ENCODE data around the gene RNMT. TPM values are rescaled to one million over a fixed set of nuclear protein-coding genes. Genes with fewer than 3 reads are reported as not detected.

Gene RNMT
- total RNA-seq, 4 donors from 2014 or later, result 10.9 to 15.2 (median 13.0) TPM

DNA sequence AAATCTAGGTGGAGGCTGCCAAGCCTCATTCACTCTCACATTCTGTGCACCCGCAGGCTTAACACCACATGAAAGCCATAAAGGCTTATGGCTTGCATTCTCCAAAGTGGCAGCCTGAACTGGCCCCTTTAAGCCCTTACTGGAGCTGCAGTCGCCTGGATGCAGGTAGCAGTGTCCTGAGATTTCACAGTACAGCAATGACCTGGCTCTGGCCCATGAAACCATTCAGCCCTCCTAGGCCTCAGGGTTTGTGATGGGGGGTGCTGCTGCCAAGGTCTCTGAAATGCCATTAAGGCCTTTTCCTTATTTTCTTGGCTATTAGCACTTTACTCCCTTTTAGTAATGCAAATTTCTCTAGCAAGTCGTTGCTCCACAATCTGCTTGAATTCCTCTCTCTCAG, 48.6 kb downstream of the RNMT start:
- in situ Hi-C loops (cut with MboI; ENCODE audit: low pct_ligation_motif_present in 1 of 4, low pct_unique_long_range_greater_than_20kb in 1 of 4, low sequenced_read_pairs in 3 of 4), result no loop called here
- H3K27me3 ChIP-seq, result no peaks in the 10 kb centered on the region
- H3K9me3 ChIP-seq, result no peaks in the 10 kb centered on the region
- DNase-seq, result no peak
- no peak overlapping the region for H3K27ac ChIP-seq
- no peaks in the 10 kb centered on the region for H3K4me1 ChIP-seq
- intact Hi-C loops (cut with DNase I; ENCODE audit: low total_unique reads), result no loop called here
- WGBS, 2 donors (ENCODE audit: low coverage in 1 of 2), result 66 to 83% methylated on average over 1 to 3 of the region's 3 CpGs
- TF ChIP-seq, protein P1, sequence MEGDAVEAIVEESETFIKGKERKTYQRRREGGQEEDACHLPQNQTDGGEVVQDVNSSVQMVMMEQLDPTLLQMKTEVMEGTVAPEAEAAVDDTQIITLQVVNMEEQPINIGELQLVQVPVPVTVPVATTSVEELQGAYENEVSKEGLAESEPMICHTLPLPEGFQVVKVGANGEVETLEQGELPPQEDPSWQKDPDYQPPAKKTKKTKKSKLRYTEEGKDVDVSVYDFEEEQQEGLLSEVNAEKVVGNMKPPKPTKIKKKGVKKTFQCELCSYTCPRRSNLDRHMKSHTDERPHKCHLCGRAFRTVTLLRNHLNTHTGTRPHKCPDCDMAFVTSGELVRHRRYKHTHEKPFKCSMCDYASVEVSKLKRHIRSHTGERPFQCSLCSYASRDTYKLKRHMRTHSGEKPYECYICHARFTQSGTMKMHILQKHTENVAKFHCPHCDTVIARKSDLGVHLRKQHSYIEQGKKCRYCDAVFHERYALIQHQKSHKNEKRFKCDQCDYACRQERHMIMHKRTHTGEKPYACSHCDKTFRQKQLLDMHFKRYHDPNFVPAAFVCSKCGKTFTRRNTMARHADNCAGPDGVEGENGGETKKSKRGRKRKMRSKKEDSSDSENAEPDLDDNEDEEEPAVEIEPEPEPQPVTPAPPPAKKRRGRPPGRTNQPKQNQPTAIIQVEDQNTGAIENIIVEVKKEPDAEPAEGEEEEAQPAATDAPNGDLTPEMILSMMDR (IDR thresholded peaks at IDR 0.05), result no peak
- no peak for TF ChIP-seq EP300 (IDR thresholded peaks at IDR 0.05; ENCODE audit: low read depth)
- TF ChIP-seq POLR2AphosphoS5 (IDR thresholded peaks at IDR 0.05), result no peak
- no peak for TF ChIP-seq POLR2A (IDR thresholded peaks at IDR 0.05)
- no peaks in the 10 kb centered on the region for H3K36me3 ChIP-seq
- no peak overlapping the region for H3K4me3 ChIP-seq

GRCh38 chr18:13791181-13791580, 64.7 kb downstream of the RNMT start:
- Histone ChIP-seq H3K36me3 (no peaks in the 10 kb centered on the region), H3K4me1 (no peaks in the 10 kb centered on the region), H3K4me3 (no peak overlapping the region), H3K27me3 (no peaks in the 10 kb centered on the region), H3K27ac (no peak overlapping the region), H3K9me3 (no peaks in the 10 kb centered on the region)
- no peak for DNase-seq
- TF ChIP-seq POLR2A (IDR thresholded peaks at IDR 0.05), result no peak
- TF ChIP-seq EP300 (IDR thresholded peaks at IDR 0.05; ENCODE audit: low read depth), result no peak
- TF ChIP-seq POLR2AphosphoS5 (IDR thresholded peaks at IDR 0.05), result no peak
- TF ChIP-seq, protein P1 (IDR thresholded peaks at IDR 0.05), result no peak
- 52 to 61% methylated on average over 3 to 7 of the region's 7 CpGs for WGBS, 2 donors (ENCODE audit: low coverage in 1 of 2)
- in situ Hi-C loops (cut with MboI; ENCODE audit: low pct_ligation_motif_present in 1 of 4, low pct_unique_long_range_greater_than_20kb in 1 of 4, low sequenced_read_pairs in 3 of 4), result no loop called here
- intact Hi-C loops (cut with DNase I; ENCODE audit: low total_unique reads), result no loop called here

DNA sequence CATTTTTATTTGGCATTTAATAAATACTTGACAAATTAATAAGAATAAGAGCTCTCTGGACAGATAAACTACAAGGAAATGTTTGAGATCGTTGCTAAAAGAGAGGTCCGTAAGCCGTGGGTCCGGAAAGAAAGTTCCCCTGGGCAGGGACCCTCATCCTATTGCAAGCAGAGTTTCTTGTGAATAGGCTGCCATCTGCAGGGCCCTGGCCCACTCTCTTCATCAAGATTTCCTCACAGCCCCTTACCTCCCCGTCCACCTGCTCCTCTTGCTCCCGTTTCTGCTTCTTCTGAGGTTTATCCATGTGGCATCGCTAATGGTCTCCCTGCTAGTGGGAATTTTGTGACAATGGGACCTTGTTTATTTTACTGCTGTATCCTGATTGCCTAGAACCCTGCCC, 67.3 kb downstream of the RNMT start:
- no peak for DNase-seq
- Histone ChIP-seq H3K36me3 (no peaks in the 10 kb centered on the region), H3K27me3 (no peaks in the 10 kb centered on the region), H3K27ac (no peak overlapping the region), H3K9me3 (no peaks in the 10 kb centered on the region), H3K4me3 (no peak overlapping the region), H3K4me1 (no peaks in the 10 kb centered on the region)
- WGBS, 2 donors (ENCODE audit: low coverage in 1 of 2), result 42 to 55% methylated on average over 7 of the region's 7 CpGs
- in situ Hi-C loops (cut with MboI; ENCODE audit: low pct_ligation_motif_present in 1 of 4, low pct_unique_long_range_greater_than_20kb in 1 of 4, low sequenced_read_pairs in 3 of 4) (no loop called here), intact Hi-C loops (cut with DNase I; ENCODE audit: low total_unique reads) (no loop called here)
- TF ChIP-seq POLR2A (IDR thresholded peaks at IDR 0.05) (no peak), POLR2AphosphoS5 (IDR thresholded peaks at IDR 0.05) (no peak), EP300 (IDR thresholded peaks at IDR 0.05; ENCODE audit: low read depth) (no peak)
- TF ChIP-seq, protein P1 (IDR thresholded peaks at IDR 0.05), result no peak

DNA sequence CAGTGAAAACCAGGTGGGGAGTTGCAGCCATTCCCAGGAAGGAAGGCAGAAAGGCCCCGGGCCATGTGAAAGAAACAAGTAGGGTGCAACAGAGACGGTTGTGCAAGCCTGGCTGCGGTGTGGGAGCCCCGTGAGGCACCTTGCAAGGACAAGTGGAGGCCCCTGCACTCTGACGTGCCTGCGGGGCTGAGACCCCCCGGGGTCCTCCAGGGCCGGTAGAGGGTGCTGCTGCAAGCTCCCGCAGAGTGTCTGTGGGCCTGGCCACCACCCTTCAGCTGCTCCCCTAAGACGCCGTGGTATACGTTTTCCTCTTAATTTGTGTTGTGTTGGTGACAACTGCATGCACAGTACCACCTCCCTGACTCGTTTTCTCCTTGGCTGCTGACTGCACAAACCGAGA, 70.0 kb downstream of the RNMT start:
- 76 to 85% methylated on average over 4 to 14 of the region's 14 CpGs for WGBS, 2 donors (ENCODE audit: low coverage in 1 of 2)
- DNase-seq, result no peak
- Histone ChIP-seq H3K27me3 (peaks cover 8% of the 10 kb centered on the region), H3K27ac (no peak overlapping the region), H3K4me1 (peaks cover 0 to 11% (median 3%) of the 10 kb centered on the region in 4 donors), H3K9me3 (no peaks in the 10 kb centered on the region), H3K36me3 (no peaks in the 10 kb centered on the region), H3K4me3 (no peak overlapping the region)
- no peak for TF ChIP-seq POLR2AphosphoS5 (IDR thresholded peaks at IDR 0.05)
- TF ChIP-seq POLR2A (IDR thresholded peaks at IDR 0.05), result no peak
- no peak for TF ChIP-seq EP300 (IDR thresholded peaks at IDR 0.05; ENCODE audit: low read depth)
- TF ChIP-seq, protein P1 (IDR thresholded peaks at IDR 0.05), result no peak
- in situ Hi-C loops (cut with MboI; ENCODE audit: low pct_ligation_motif_present in 1 of 4, low pct_unique_long_range_greater_than_20kb in 1 of 4, low sequenced_read_pairs in 3 of 4), result no loop called here
- intact Hi-C loops (cut with DNase I; ENCODE audit: low total_unique reads), result no loop called here

Data from transverse colon (tissue), 4 donors.